Mesothelial cell of epicardium (in vitro differentiated cells): ENCODE data around the gene FBXW12. TPM values are rescaled to one million over a fixed set of nuclear protein-coding genes. Genes with fewer than 3 reads are reported as not detected.

Experiments
- DNase-seq, 2 experiments: peaks; one replicate each; pipeline ENCODE4 v3.0.0; 2021; ENCODE audit warnings: low spot score in 2 of 2; ENCODE audit not compliant: unreplicated experiment in 2 of 2
- H3K27ac Mint-ChIP-seq: 2 replicates; pipeline ENCODE4 v1.8.0; 2021; ENCODE audit warnings: mixed read lengths
- H3K27me3 Mint-ChIP-seq: 2 replicates; pipeline ENCODE4 v1.8.0; 2021; ENCODE audit warnings: low read depth, mixed read lengths
- H3K36me3 Mint-ChIP-seq: 2 replicates; pipeline ENCODE4 v1.8.0; 2021; ENCODE audit warnings: mixed read lengths
- H3K4me1 Mint-ChIP-seq: 2 replicates; pipeline ENCODE4 v1.8.0; 2021; ENCODE audit warnings: mixed read lengths
- H3K4me3 Mint-ChIP-seq: 2 replicates; pipeline ENCODE4 v1.8.0; 2021; ENCODE audit warnings: mild to moderate bottlenecking, moderate library complexity, mixed read lengths
- H3K9me3 Mint-ChIP-seq: 2 replicates; pipeline ENCODE4 v1.8.0; 2021; ENCODE audit warnings: mixed read lengths
- CTCF ChIP-seq: fragments of 200-600 bp; sonication (generic); IDR thresholded peaks from one replicate; pipeline ENCODE4 v1.5.0; 2021; ENCODE audit warnings: antibody characterized with exemption; ENCODE audit not compliant: unreplicated experiment
- total RNA-seq: library from RNA; stranded (reverse); gene quantifications from 3 replicates; pipeline ENCODE4 v1.2.1, GENCODE V29; 2021

Gene FBXW12
- total RNA-seq, 1 donor from 2014 or later = 0.47 TPM

DNA sequence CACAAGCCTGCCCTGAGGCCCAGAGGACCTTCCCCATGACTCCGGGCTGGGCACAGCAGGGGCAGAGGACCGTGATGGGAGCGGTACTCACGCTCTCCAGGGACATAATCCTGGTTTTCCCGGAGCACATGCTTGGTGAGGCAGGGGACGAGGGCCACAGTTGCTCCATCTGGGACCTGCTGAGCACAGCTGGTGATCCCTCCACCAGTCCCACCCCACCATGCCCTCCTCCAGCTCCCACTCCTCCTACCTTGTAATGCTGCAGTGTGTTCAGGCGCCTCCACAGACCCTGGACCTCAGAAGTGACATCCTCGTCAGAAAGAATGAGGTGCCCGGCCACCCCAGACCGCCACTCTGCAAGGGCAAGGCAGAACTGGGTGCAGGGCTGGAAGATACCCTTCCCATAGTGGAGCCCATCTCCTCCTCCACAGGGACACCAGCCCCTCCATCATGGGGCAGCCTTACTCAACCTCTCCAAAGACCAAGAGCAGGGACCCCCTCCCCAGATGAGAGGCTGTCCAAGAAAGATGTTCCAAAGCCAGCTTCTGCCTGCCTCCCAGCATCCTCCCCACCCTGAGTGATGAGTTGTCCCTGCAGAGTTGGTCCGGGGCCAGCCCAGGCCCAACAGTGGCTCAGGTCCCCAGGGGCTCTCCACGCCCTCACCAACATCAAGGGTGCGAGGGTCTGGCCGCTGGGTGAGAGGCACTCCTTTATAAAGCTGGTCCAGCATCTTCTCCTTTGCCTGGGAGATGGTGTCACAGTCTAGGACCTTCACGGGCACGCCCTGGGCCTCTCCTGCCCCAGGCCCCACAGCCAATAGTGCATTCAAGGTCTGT, 38.4 kb downstream of the FBXW12 start:
- no peaks in the 10 kb centered on the region for H3K27me3 Mint-ChIP-seq
- DNase-seq = peak in 1 of 2 experiments; percentile 5
- no peaks in the 10 kb centered on the region for H3K9me3 Mint-ChIP-seq
- no peaks in the 10 kb centered on the region for H3K4me1 Mint-ChIP-seq
- no peak overlapping the region for H3K4me3 Mint-ChIP-seq
- no peak overlapping the region for H3K27ac Mint-ChIP-seq
- no peak for TF ChIP-seq CTCF
- peaks cover 30% of the 10 kb centered on the region for H3K36me3 Mint-ChIP-seq

GRCh38 chr3:48411041-48411588, 39.1 kb downstream of the FBXW12 start:
- peaks cover 31% of the 10 kb centered on the region for H3K36me3 Mint-ChIP-seq
- no peak for TF ChIP-seq CTCF
- H3K4me3 Mint-ChIP-seq = no peak overlapping the region
- H3K4me1 Mint-ChIP-seq = no peaks in the 10 kb centered on the region
- H3K9me3 Mint-ChIP-seq = no peaks in the 10 kb centered on the region
- no peak overlapping the region for H3K27ac Mint-ChIP-seq
- DNase-seq = no peak
- H3K27me3 Mint-ChIP-seq = no peaks in the 10 kb centered on the region

DNA sequence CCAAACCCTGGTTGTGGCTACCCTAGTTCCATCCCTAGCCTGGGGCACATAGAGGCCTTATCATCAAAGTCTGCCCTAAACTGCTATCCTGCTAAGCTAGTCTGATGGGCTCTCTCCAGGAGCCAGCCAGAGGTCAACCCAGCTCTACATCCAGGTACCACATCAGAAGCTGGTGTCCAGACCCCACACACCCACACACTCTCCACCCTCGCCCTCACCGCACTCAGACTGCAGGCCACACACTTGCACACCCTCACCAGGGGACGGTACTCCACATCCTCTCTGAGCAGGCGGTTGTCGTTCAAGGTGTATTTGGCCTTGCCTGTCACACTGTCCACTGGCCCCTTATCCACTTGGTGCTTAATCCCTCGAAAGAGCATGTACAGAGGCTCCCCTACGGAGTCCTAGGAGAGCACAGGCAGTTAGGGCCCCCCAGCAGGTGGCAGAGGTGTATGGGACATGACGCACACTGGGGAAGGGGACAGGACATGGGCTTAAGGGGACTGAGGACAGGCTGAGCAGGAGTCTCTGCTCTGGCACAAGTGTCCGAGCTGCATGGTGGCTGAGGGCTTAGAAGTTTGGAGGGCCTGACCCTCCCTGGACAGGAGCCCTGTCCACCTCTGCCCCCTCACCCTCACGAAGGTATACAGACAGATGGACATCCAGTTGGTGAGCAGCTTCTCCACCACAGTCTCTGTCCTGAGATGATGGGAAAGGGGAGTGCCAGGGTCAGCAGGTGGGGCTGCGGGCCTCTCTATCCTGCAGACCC, 39.8 kb downstream of the FBXW12 start:
- Mint-ChIP-seq H3K36me3 (peaks cover 31% of the 10 kb centered on the region), H3K9me3 (no peaks in the 10 kb centered on the region), H3K4me1 (no peaks in the 10 kb centered on the region), H3K27me3 (no peaks in the 10 kb centered on the region), H3K4me3 (no peak overlapping the region), H3K27ac (no peak overlapping the region)
- TF ChIP-seq CTCF = no peak
- DNase-seq = no peak

- no peak for DNase-seq
- Mint-ChIP-seq H3K27ac (no peak overlapping the region), H3K36me3 (peaks cover 32% of the 10 kb centered on the region), H3K27me3 (no peaks in the 10 kb centered on the region), H3K9me3 (no peaks in the 10 kb centered on the region), H3K4me1 (no peaks in the 10 kb centered on the region), H3K4me3 (no peak overlapping the region)
- TF ChIP-seq CTCF = no peak
These were observed 40.5 kb downstream of the FBXW12 start for GRCh38 chr3:48412375-48413001.

- H3K4me3 Mint-ChIP-seq = no peak overlapping the region
- no peaks in the 10 kb centered on the region for H3K9me3 Mint-ChIP-seq
- no peaks in the 10 kb centered on the region for H3K27me3 Mint-ChIP-seq
- no peak overlapping the region for H3K27ac Mint-ChIP-seq
- DNase-seq = no peak
- H3K4me1 Mint-ChIP-seq = no peaks in the 10 kb centered on the region
- peaks cover 33% of the 10 kb centered on the region for H3K36me3 Mint-ChIP-seq
- TF ChIP-seq CTCF = no peak
These were observed 41.1 kb downstream of the FBXW12 start for GRCh38 chr3:48413086-48413485.
